Liver (tissue), 3 donors: ENCODE results near the gene EML6.

ENCODE experiments used
- CTCF ChIP-seq: fragments of 150-350 bp; IDR thresholded peaks from 2 replicates; pipeline ENCODE4 v1.5.1; 2017; ENCODE audit warnings: improper control_type of control experiment, low read depth, low read length; ENCODE audit not compliant: missing input control
- EGR1 ChIP-seq, 2 donors: IDR thresholded peaks; 2 replicates each; pipeline ENCODE4 v1.6.1; 2016 to 2018; ENCODE audit warnings: antibody characterized with exemption in 2 of 2, low read depth in 2 of 2
- MAX ChIP-seq: IDR thresholded peaks from 2 replicates; pipeline ENCODE4 v1.6.1; 2016; ENCODE audit warnings: antibody characterized with exemption
- RAD21 ChIP-seq, 2 donors: IDR thresholded peaks; 2 replicates each; pipeline ENCODE4 v1.6.1; 2016; ENCODE audit warnings: antibody characterized with exemption in 2 of 2, mild to moderate bottlenecking in 2 of 2
- RXRA ChIP-seq, 2 donors: IDR thresholded peaks; 2 replicates each; pipeline ENCODE4 v1.6.1; 2017 to 2018; ENCODE audit warnings: antibody characterized with exemption in 2 of 2, mild to moderate bottlenecking in 1 of 2
- TAF1 ChIP-seq: conservative IDR thresholded peaks from 2 replicates; pipeline ENCODE4 v1.6.1; 2016; ENCODE audit warnings: antibody characterized with exemption, mild to moderate bottlenecking
- YY1 ChIP-seq: IDR thresholded peaks from 2 replicates; pipeline ENCODE4 v1.6.1; 2016; ENCODE audit warnings: antibody characterized with exemption, mild to moderate bottlenecking
- donor health status: healthy.
- donor health status: healthy.

DNA sequence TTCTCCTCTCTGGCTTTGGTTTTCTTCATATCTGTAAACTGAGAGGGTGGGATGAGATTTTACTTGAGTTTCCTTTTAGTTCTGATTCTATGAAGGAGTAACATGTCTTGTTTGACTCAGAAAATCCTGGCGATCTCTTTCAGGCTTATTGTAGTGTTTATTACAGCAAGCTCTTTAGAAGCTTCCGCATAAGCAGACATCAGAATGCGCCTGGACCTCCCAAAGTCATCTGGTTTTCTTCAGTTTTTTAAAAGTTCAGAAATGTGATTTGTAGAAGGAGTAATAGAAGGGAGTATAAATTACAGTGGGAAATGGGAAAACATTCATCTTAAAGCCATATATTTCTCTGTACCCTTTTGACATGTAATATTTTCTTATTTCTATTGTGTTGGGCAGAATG lies 68.4 kb downstream of the EML6 start:
- TF ChIP-seq CTCF (no peak), RXRA (IDR thresholded peaks at IDR 0.05) (no peak), RAD21 (IDR thresholded peaks at IDR 0.05) (no peak), EGR1 (IDR thresholded peaks at IDR 0.05; ENCODE audit: low read depth in 2 of 2) (no peak), MAX (no peak), YY1 (no peak), TAF1 (no peak)
